Astrocyte (in vitro differentiated cells and primary cell): ENCODE results near the gene PLXNC1. TPM values are rescaled to one million over a fixed set of nuclear protein-coding genes. Genes with fewer than 3 reads are reported as not detected.

Experiments used
- DNase-seq: peaks from one replicate; pipeline ENCODE4 v3.0.0-alpha.2; 2010; ENCODE audit warnings: low read depth
- FAIRE-seq: peaks from 2 replicates; lab custom pipeline; 2011; peaks lifted over from hg19 to GRCh38; lab: Jason Lieb, UNC
- H2AFZ ChIP-seq: 2 replicates; pipeline ENCODE4 v1.6.0; 2012; ENCODE audit warnings: low read depth, low read length, inconsistent platforms
- H3K27ac ChIP-seq: 2 replicates; pipeline ENCODE4 v1.5.1; 2011; ENCODE audit warnings: low read depth, low read length, inconsistent platforms
- H3K27me3 ChIP-seq: 2 replicates; pipeline ENCODE4 v1.6.0; 2011; ENCODE audit warnings: low read length, inconsistent platforms; ENCODE audit not compliant: insufficient read depth
- H3K36me3 ChIP-seq: 2 replicates; pipeline ENCODE4 v1.5.1; 2011; ENCODE audit warnings: low read length, inconsistent platforms; ENCODE audit not compliant: insufficient read depth
- H3K4me1 ChIP-seq: 2 replicates; pipeline ENCODE4 v1.5.1; 2011; ENCODE audit warnings: low read length, inconsistent platforms; ENCODE audit not compliant: insufficient read depth
- H3K4me2 ChIP-seq: 2 replicates; pipeline ENCODE4 v1.6.0; 2012; ENCODE audit warnings: low read length, inconsistent platforms
- H3K4me3 ChIP-seq: 2 replicates; pipeline ENCODE4 v1.5.1; 2011; ENCODE audit warnings: low read depth, mild to moderate bottlenecking, low read length, inconsistent platforms; ENCODE audit not compliant: insufficient read depth
- H3K79me2 ChIP-seq: 2 replicates; pipeline ENCODE4 v1.6.0; 2012; ENCODE audit warnings: mild to moderate bottlenecking, low read length, inconsistent platforms; ENCODE audit not compliant: insufficient read depth
- H3K9ac ChIP-seq: 2 replicates; pipeline ENCODE4 v1.6.0; 2012; ENCODE audit warnings: mild to moderate bottlenecking, low read length, inconsistent platforms
- H3K9me3 ChIP-seq: 2 replicates; pipeline ENCODE4 v1.5.1; 2012; ENCODE audit warnings: low read depth, mild to moderate bottlenecking, low read length, inconsistent platforms; ENCODE audit not compliant: insufficient read depth
- H4K20me1 ChIP-seq: 2 replicates; pipeline ENCODE4 v1.6.0; 2012; ENCODE audit warnings: low read length, inconsistent platforms; ENCODE audit not compliant: insufficient read depth
- H3K27ac Mint-ChIP-seq: one replicate; pipeline ENCODE4 v1.8.0; 2021; ENCODE audit warnings: mild to moderate bottlenecking, mixed read lengths; ENCODE audit not compliant: unreplicated experiment
- H3K27me3 Mint-ChIP-seq: one replicate; pipeline ENCODE4 v1.8.0; 2021; ENCODE audit warnings: low read depth, mixed read lengths; ENCODE audit not compliant: unreplicated experiment
- H3K36me3 Mint-ChIP-seq: one replicate; pipeline ENCODE4 v1.8.0; 2021; ENCODE audit warnings: low read depth, mixed read lengths; ENCODE audit not compliant: unreplicated experiment
- H3K4me1 Mint-ChIP-seq: one replicate; pipeline ENCODE4 v1.8.0; 2021; ENCODE audit warnings: low read depth, mixed read lengths; ENCODE audit not compliant: unreplicated experiment
- H3K4me3 Mint-ChIP-seq: one replicate; pipeline ENCODE4 v1.8.0; 2021; ENCODE audit warnings: mild to moderate bottlenecking, moderate library complexity, mixed read lengths; ENCODE audit not compliant: unreplicated experiment
- H3K9me3 Mint-ChIP-seq: one replicate; pipeline ENCODE4 v1.8.0; 2021; ENCODE audit warnings: mild to moderate bottlenecking, mixed read lengths; ENCODE audit not compliant: unreplicated experiment
- EZH2 ChIP-seq: IDR thresholded peaks from 2 replicates; pipeline ENCODE4 v1.6.1; 2012; ENCODE audit warnings: mild to moderate bottlenecking, low read length, inconsistent platforms; ENCODE audit not compliant: insufficient read depth
- total RNA-seq: library from RNA; stranded (reverse); gene quantifications from 2 replicates; pipeline ENCODE4 v1.2.1, GENCODE V29; 2021
- TF ChIP-seq, protein P1 (sequence below): IDR thresholded peaks from 2 replicates; pipeline ENCODE4 v1.5.1; 2011; ENCODE audit warnings: low read depth, mild to moderate bottlenecking, inconsistent platforms, low read length, moderate library complexity; ENCODE audit not compliant: insufficient read depth

PLXNC1 gene
- total RNA-seq, 1 donor from 2014 or later: 6.9 TPM

- Histone ChIP-seq H3K4me3 (no peak overlapping the region), H3K9me3 (no peaks in the 10 kb centered on the region), H4K20me1 (no peaks in the 10 kb centered on the region), H3K79me2 (no peaks in the 10 kb centered on the region), H3K9ac (no peak overlapping the region), H3K4me1 (peaks cover 7% of the 10 kb centered on the region), H3K27ac (no peak overlapping the region), H3K4me2 (no peak overlapping the region), H3K27me3 (peaks cover 28% of the 10 kb centered on the region), H2AFZ (no peak overlapping the region), H3K36me3 (no peaks in the 10 kb centered on the region)
- Mint-ChIP-seq H3K4me1 (peaks cover 7% of the 10 kb centered on the region), H3K4me3 (no peak overlapping the region), H3K27ac (no peak overlapping the region), H3K9me3 (no peaks in the 10 kb centered on the region), H3K27me3 (no peaks in the 10 kb centered on the region), H3K36me3 (no peaks in the 10 kb centered on the region)
- FAIRE-seq (no peak), DNase-seq (no peak)
- TF ChIP-seq, protein P1, sequence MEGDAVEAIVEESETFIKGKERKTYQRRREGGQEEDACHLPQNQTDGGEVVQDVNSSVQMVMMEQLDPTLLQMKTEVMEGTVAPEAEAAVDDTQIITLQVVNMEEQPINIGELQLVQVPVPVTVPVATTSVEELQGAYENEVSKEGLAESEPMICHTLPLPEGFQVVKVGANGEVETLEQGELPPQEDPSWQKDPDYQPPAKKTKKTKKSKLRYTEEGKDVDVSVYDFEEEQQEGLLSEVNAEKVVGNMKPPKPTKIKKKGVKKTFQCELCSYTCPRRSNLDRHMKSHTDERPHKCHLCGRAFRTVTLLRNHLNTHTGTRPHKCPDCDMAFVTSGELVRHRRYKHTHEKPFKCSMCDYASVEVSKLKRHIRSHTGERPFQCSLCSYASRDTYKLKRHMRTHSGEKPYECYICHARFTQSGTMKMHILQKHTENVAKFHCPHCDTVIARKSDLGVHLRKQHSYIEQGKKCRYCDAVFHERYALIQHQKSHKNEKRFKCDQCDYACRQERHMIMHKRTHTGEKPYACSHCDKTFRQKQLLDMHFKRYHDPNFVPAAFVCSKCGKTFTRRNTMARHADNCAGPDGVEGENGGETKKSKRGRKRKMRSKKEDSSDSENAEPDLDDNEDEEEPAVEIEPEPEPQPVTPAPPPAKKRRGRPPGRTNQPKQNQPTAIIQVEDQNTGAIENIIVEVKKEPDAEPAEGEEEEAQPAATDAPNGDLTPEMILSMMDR: no peak
- TF ChIP-seq EZH2: no peak
These were observed 13.7 kb downstream of the PLXNC1 start for GRCh38 chr12:94162108-94162507.

- Histone ChIP-seq H3K27me3 (peaks cover 35% of the 10 kb centered on the region), H3K4me1 (peaks cover 7% of the 10 kb centered on the region), H3K4me2 (no peak overlapping the region), H3K4me3 (no peak overlapping the region), H3K36me3 (no peaks in the 10 kb centered on the region), H2AFZ (no peak overlapping the region), H3K79me2 (no peaks in the 10 kb centered on the region), H3K9ac (no peak overlapping the region), H3K9me3 (no peaks in the 10 kb centered on the region), H4K20me1 (no peaks in the 10 kb centered on the region), H3K27ac (no peak overlapping the region)
- TF ChIP-seq, protein P1: no peak
- no peak for TF ChIP-seq EZH2
- Mint-ChIP-seq H3K9me3 (no peaks in the 10 kb centered on the region), H3K4me3 (no peak overlapping the region), H3K4me1 (peaks cover 7% of the 10 kb centered on the region), H3K27ac (no peak overlapping the region), H3K27me3 (no peaks in the 10 kb centered on the region), H3K36me3 (no peaks in the 10 kb centered on the region)
- no peak for FAIRE-seq
- no peak for DNase-seq
These were observed 15.5 kb downstream of the PLXNC1 start for GRCh38 chr12:94163850-94164249.

- Mint-ChIP-seq H3K4me3 (no peak overlapping the region), H3K27ac (no peak overlapping the region), H3K36me3 (no peaks in the 10 kb centered on the region), H3K9me3 (no peaks in the 10 kb centered on the region), H3K27me3 (peaks cover under 1% of the 10 kb centered on the region), H3K4me1 (peaks cover 12% of the 10 kb centered on the region)
- TF ChIP-seq EZH2: no peak
- TF ChIP-seq, protein P1: no peak
- DNase-seq: no peak
- no peaks in the 10 kb centered on the region for H3K9me3 ChIP-seq
- peak overlapping the region; percentile 1 for H3K4me3 ChIP-seq
- peak overlapping the region; percentile 2 for H2AFZ ChIP-seq
- peak overlapping the region; percentile 66 for H3K4me2 ChIP-seq
- no peak overlapping the region for H3K27ac ChIP-seq
- peaks cover 45% of the 10 kb centered on the region for H3K27me3 ChIP-seq
- H3K79me2 ChIP-seq: no peaks in the 10 kb centered on the region
- peaks cover 7% of the 10 kb centered on the region for H3K4me1 ChIP-seq
- FAIRE-seq: no peak
- no peaks in the 10 kb centered on the region for H3K36me3 ChIP-seq
- H3K9ac ChIP-seq: no peak overlapping the region
- no peaks in the 10 kb centered on the region for H4K20me1 ChIP-seq
These were observed 16.8 kb downstream of the PLXNC1 start for GRCh38 chr12:94165138-94165537.
